Umbilical cord (tissue), 2 donors: ENCODE results near the gene PTPRM. TPM values are rescaled to one million over a fixed set of nuclear protein-coding genes. Genes with fewer than 3 reads are reported as not detected.
A peak's percentile ranks its signal among the peaks of the same experiment; 100 is the strongest.
"Not testable (repeated sequence)": the region's sequence is repeated elsewhere in the genome, so short reads cannot be mapped to it uniquely, and the experiment has no call there.

Experiments used
- DNase-seq: peaks from one replicate; pipeline ENCODE4 v3.0.0-alpha.2; 2015; ENCODE audit warnings: low spot score
- total RNA-seq: library from RNA; depleted of rRNA; stranded (reverse); fragments of >200 nt; gene quantifications from one replicate; pipeline ENCODE4 v1.2.3, GENCODE V29; 2014; ENCODE audit warnings: low replicate concordance; ENCODE audit not compliant: insufficient read depth

PTPRM gene
- total RNA-seq, 1 donor from 2014 or later = 49.1 TPM

DNA sequence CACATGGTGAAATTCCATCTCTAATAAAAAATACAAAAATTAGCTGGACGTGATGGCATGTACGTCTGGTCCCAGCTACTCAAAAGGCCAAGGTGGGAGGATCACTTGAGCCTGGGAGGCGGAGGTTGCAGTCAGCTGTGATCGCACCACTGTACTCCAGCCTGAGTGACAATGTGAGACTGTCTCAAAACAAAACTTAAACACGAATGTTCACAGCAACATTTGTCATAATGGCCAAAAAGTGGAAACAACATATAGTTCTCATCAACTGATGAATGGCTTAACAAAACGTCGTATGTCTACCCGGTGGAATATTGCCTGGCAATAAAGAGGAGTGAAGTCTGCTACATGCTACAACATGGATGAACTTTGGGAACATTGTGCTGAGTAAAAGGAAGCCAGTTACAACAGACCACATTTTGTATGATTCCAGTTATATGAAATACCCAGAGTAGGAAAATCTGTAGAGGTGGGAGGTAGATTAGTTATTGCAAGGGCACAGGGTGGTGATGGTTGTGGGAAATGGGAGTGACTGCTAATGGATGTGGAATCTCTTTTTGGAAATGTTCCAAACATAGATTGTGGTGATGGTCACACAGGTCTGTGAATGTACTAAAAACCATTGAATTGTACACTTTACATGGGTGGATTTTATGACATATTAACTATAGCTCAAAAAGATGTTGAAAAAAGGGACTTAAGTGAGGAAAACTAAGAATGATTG is 478.2 kb downstream of the PTPRM start:
- DNase-seq = no peak

DNA sequence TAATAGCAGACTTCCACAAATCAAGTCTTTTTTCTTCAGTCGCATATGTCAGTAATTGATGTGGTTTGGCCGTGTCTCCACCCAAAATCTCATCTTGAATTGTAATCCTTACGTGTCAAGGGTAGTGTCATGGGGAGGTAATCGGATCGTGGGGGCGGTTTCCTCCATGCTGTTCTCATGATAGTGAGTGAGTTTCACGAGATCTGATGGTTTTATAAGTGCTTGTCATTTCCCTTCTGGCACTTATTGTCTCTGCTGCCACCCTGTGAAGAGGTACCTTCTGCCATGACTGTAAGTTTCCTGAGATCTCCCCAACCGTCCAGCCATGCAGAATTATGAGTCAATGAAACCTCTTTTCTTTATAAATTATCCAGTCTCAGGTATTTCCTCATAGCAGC is 478.8 kb downstream of the PTPRM start:
- no peak for DNase-seq

DNA sequence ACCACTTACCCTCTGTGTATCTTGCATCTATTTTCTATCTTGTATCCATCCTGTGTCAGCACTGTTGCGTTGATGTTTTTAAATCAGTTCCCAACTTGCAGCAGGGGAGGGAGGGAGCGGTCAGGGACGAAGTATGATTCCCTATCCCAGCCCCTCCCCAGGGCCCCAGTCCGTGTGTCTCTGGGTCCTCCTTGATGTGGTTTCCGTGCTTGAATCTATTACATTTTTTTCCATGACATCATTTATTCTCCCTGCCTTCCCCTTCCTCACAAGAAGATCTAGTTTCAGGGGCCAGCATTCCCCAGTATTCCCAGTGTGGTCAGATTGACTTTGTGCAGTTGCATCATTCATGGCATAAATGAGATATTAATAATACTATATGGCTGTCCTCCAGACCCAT is 479.3 kb downstream of the PTPRM start:
- DNase-seq = no peak

DNA sequence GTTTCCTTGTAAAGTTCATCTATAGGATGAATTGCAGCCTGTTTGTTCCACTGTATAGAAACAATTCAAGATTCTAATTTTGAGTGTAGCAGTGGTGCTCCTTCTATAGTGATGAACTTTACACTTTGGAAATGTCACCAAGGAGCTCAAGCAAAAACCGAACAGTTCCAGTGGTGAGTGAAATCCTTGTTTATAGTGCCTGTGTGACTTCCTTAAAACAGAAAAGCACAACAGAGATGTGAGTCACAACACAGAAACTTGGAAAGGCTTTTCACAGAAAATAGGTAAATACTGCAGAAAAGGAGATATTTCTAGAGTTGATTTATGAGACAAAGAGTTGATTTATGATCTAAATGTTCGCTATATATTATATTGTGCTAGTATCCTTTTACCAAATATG is 482.0 kb downstream of the PTPRM start:
- DNase-seq = no peak

DNA sequence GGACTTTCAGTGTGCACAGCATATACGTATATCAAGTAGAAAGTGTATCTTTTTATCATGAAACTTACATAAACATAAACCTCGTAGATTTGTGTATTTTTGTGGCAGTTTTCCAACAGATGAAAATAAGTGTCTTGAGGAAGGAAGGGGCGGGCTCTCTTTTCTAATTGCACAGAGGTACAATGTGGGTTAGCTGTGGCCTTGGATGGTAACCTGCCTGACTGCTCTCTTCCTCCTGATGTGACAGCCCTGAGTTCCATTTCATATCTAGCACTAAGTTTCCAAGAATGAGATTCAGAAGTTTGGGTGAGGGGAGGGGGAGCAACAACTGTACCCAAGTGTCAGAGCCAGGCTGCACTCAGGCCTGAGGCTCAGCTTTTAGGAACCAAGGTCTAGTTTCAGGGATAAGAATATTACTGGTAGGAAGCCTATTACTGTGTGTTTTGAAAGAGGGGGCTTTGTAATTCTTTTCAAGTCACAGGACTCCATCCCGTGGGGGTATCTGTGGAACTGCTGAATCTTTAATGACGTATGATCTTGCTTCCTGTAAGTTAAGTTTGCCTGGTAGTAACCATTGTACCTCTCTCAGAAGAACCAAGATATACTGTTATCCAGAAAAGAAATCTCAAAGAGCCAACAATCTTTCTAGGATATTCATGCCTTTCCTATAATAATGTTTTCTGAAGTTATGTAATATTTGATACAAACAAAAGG is 483.7 kb downstream of the PTPRM start:
- no peak for DNase-seq

DNA sequence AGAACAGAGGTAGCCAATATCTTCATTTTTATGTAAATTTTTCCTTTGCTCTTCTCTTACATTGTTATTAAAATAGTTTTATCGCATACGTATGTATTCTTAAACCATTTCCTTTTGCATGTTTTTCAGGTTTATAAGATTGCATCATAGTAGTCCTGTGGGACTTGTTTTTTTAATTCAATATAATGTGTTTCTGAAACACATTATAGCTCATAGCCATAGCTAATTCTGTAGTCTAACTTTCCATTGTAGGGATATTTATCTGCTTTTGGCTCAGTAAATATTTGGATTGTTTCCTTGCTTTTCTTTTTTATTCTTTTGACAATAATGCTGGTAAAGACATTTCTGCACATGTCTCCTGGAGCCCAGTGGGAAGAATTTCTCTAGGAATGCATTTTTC is 484.3 kb downstream of the PTPRM start:
- no peak for DNase-seq

DNA sequence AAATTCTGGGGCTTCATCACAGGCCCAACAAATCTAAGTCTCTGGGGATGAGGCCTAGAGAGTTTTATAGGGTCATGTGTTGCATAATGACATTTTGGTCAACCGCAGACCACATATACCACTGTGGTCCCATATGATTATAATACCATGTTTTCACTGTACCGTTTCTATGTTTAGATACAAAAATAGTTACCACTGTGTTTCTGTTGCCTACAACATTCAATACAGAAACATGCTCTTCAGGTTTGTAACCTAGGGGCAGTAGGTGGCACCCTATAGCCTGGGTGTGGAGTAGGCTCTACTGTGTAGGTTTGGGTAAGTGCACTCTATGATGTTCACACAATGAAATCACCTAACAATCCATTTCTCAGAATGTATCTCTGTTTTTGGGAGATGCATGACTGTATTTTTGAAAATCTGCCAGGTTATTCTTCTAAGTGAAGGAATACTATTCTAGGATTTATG is 485.2 kb downstream of the PTPRM start:
- DNase-seq = no peak

DNA sequence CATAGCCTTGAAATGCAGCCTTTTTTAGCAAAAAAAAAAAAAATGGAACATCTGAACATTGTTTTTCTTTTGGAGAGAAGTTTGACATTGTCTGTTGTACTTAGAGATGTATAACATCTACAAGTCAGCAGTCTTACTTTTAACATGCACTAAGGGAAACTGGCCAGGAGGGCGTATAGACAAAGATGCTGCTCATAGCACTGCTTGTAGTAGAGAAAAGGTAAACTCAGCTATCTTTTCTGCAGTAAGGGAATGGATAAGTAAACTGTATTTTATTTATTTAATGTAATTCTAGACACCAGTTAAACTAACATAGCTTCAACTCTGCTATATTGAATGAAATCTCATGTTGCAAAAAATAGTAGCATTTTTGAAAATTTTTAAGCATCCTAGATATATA is 489.6 kb downstream of the PTPRM start:
- no peak for DNase-seq

DNA sequence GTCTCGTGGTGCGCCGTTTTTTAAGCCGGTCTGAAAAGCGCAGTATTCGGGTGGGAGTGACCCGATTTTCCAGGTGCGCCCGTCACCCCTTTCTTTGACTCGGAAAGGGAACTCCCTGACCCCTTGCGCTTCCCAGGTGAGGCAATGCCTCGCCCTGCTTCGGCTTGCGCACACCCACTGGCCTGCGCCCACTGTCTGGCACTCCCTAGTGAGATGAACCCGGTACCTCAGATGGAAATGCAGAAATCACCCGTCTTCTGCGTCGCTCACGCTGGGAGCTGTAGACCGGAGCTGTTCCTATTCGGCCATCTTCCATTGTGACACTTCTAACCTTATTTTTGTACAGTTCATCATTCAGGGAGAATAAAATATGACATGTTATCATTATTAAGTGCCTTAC is 496.0 kb downstream of the PTPRM start:
- not testable (repeated sequence) for DNase-seq

DNA sequence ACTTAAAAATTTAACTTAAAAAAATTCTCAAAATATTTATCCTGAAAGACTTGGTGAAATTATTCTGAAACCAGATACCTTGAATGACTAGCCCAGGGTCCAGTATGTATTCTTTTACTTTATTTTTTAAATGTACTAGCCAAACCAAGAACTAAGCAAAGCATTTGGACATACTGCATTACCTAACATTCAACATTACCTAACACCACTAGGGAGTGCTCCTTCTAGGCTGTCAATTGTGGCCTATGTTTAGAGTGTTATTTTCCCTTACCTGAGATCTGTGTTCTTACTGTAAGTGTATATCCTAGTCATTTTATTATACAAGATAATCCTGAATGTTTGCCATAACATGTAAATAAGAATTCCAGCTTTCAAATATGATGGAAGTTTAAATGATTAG is 496.6 kb downstream of the PTPRM start:
- DNase-seq = no peak

DNA sequence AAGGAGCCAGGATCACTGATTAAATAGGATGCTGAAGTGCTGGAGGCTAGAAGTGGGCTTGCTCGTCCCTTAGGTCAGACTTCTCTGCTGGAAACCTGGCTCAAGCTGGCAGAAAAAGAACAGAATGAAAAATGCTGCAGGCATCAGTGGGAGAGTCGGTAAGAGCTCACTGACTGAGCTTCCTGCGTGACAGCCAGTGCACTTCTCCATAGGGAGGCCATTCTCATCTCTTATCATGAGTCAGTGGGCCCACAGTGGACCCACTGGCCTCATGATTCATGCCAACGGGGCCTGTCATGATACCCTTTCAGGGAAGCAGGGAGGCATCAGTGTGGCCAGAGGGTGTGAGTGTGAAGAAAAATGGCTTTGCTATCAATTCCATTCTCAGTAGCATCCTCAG is 498.2 kb downstream of the PTPRM start:
- DNase-seq = no peak

DNA sequence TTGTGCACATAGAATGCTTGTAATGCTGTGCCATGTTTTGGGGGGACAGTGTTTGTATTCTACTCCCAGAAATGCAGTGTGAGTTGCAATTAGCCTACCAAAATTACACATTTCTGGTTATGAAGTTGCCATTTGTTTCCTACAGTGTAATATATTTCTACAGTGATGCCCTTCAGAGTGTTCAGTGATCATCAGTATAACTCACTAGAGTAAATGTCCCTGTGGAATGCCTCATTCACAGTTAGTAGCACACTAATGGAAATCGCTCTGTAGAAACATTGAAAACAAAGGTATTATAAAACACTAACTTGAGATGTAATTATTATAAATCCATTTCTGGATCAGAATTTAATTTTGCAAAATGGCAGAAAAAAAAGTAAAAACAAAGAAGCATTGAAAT is 498.7 kb downstream of the PTPRM start:
- DNase-seq = no peak

DNA sequence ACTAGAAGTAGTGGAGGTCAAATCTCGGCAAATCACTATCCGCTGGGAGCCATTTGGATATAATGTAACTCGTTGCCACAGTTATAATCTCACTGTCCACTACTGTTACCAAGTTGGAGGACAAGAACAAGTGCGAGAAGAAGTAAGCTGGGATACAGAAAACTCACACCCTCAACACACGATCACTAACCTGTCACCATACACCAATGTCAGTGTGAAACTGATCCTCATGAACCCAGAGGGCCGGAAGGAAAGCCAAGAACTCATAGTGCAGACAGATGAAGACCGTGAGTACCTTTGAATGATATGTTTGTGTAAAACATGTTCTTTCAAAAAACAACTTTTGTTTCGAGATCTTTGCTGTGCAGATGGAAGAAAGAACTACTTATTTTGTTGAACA is 502.6 kb downstream of the PTPRM start:
- no peak for DNase-seq

DNA sequence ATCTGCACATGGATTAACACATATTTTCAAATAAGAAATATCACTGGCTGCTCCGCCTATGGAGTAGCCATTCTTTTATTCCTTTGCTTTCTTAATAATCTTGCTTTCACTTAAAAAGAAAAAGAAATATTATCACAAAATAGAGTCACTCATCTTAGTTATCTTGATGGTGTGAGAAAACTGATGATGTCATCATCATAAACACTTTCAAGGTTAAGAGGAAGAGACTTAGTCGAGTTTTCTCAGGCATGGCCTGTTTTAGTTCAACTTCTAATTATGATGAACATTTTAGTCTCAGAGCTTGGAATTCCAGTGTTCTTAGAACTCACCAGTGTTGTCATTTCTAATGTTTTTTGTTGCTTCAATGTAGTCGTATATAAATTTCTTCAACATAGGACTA is 506.1 kb downstream of the PTPRM start:
- DNase-seq = no peak

DNA sequence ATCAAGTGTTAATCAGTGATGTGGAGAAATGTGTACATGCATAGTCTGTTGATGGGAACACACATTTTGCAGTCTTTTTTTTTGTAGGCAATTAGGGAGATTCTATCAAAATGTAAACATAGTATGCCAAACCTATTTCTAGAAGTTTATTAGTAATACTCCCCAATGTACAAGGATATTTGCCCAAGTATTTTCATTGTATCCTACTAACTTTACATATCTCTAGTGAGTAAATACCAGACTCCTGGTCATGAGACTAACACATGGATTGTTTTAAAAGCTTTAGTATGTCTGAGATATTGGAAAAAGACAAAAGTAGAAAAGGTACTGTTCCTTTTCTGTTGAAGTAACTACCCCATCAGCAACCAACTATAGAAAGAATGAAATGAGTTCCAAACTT is 513.0 kb downstream of the PTPRM start:
- no peak for DNase-seq

DNA sequence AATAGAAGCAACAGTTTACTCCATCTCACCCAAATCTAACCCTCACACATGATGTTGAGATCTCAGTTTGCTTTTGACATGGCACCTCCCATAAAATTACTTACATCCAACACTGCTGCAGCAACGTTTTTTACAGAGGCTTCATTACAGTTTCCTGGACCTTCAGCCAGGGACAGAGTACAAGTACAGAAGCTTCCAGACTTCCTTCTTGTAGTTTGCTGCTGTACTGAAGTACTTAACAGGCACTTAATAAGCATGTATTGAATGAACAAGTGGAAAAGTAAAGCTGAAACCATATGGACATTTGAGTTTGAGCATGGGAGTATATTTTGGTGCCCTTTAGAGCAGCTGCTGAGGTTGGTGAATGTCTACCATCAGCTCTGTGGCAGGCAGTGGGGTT is 514.2 kb downstream of the PTPRM start:
- no peak for DNase-seq

DNA sequence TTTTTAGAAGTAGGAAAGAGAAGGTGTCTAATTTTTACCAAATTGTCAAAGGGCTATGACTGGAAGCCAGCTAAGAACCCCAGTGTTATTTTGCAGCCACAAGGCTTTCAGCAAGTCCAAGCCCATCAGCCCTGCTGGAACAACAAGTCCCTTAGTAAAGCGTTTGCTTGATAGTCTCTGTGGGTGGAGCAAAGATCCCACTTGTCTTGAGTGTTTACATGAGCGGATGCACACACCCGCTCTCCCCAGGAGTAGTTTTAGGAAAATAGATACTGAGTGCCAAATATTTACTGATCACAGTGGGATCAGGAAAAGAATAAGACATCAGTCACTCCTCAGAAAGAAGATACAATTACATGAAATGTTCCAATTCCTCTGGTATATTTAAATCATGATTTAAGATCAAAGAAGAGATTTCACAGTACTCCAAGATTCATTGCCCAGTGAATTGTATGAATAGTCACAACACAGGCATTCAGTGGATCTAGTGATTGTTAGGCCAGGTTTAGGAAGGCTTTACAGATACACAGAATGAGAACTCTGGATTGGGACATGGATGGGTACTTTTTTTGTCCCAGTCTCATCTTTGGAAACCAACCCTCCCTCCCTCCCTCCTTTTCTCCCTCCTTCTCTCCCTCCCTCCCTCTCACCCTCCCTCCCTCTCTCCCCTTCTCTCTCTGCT is 514.9 kb downstream of the PTPRM start:
- DNase-seq = no peak

DNA sequence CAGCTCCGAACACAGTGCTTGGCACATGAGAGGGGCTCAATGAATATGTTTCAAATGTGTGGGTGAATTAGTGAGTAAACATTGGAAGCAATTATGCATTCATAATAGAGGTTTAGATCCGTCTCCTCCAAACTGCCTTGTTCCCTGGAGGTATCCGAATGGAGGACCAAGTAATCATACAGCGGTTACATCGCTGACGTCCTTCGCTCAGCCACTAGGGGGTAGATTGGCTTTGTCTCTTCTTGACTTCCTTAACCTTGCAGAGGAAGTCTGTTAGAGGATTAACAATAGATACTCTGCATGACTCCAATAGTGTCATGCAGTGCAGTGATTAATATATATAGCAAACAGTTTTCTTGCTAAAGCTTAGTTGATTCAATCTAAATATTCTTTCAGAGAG is 517.0 kb downstream of the PTPRM start:
- peak; percentile 29 for DNase-seq

DNA sequence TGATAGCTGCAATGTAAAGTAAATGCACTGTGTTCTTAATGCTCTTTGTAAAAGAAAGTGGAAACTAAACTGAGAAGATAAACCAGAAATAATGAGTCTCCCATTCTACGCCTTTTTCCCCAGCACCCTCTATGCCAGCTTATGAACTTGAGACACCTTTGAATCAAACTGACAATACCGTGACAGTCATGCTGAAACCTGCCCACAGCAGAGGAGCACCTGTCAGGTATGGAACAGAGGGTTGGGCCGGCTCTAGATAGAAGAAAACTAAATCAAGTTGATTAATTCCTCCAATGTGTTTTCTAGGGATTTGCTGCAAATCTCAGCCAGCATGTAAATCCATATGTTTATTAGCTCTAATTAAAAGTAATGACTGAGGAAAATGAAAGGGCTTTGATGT is 521.5 kb downstream of the PTPRM start:
- DNase-seq = no peak

DNA sequence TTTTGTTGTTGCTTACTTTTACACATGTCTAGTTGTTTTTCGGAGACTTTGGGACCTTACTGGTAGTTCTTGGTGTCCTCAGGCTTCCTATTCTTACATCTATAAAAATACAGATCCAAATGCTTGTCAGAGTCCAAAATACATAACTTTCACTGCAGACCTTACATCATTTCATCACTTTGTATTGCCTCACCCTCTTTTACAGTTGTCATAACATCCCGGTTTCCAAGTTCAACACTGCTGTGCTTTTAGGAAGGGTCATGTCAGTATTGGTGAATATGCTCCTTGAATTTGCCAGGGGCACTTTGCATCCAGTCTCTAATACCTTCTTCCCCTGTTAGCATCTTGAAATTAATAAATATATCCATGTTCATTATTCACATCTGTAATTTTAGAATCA is 523.9 kb downstream of the PTPRM start:
- DNase-seq = no peak

DNA sequence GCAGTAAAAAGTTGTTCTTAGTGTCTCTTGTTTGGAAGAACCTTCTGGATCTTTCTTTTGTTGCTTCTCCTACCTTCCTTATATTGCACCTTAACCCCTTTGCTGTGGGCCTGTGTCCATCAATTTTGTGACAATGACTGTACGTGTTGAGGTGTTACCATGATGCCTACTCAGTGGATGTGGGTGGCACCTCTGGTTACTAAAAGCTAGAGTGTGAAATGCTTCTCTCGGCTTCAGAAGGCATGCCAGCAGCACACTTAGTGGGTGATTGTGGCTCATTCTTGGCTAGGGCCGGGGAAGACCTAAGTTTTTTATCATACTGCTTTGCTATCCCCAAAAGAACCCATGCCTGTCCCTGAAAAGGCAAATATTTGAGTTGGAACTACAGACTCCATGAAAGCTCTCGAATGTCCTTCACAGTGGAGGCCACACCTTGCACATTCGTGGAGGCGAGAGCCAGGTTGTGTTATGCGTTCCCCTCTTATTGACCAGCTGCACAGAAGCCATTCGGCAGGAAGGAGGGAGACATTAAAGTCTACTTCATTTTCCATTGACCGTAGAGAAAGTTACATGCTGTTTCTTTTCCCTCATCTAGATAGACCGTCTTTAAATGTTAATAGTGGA is 528.9 kb downstream of the PTPRM start:
- no peak for DNase-seq

DNA sequence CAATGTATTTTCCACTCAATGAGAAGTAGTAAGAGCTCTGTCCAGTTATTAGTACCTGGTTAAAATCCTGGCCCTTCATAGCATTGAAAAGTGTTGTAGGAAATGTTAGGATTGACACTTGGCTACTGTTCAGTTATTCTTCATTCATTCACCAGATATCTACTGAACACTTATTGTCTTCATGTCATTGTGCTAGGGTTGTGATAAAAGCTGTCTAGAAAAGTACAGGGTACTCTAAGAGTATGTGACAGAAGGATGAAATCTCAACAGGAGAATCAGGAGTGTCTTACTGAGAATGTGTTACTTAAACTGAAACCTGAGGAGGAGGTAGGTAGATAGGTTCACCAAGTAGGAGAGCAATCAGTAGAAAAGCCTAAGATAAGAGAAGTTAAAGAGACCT is 530.3 kb downstream of the PTPRM start:
- no peak for DNase-seq
